SU-DHL-6 (cell line): ENCODE measurements around the gene GCNT1.

ENCODE experiments used
- EZH2phosphoT487 ChIP-seq: fragments of 200-600 bp; sonication (generic), shearing (Covaris generic); conservative IDR thresholded peaks from 2 replicates; pipeline ENCODE4 v1.6.1; 2018; ENCODE audit warnings: mild to moderate bottlenecking, antibody characterized with exemption, low read length, moderate library complexity, mixed read lengths
- TF ChIP-seq, protein P1 (sequence below): fragments of 200-600 bp; sonication (generic); IDR thresholded peaks from one replicate; pipeline ENCODE4 v1.5.1; 2017; ENCODE audit warnings: antibody characterized with exemption, mild to moderate bottlenecking, low read length, moderate library complexity; ENCODE audit not compliant: insufficient read depth, poor library complexity, severe bottlenecking

DNA sequence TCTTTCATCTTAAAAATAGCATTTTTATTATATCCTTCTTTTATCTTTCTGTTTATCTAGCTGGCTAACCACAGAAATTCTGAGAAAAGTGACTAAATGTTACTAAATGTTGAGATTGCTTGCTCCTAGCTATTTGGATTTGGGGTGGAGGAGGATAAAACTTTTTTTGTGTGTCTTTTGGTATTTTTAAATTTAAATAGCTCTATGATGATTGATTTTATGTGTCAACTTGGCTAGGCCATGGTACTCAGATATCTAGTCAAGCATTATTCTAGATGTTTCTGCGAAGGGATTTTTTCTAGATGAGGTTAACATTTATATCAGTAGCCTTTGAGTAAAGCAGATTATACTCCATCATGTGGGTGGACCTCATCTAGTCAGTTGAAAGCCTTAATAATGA, 75.0 kb downstream of the GCNT1 start:
- TF ChIP-seq, protein P1, sequence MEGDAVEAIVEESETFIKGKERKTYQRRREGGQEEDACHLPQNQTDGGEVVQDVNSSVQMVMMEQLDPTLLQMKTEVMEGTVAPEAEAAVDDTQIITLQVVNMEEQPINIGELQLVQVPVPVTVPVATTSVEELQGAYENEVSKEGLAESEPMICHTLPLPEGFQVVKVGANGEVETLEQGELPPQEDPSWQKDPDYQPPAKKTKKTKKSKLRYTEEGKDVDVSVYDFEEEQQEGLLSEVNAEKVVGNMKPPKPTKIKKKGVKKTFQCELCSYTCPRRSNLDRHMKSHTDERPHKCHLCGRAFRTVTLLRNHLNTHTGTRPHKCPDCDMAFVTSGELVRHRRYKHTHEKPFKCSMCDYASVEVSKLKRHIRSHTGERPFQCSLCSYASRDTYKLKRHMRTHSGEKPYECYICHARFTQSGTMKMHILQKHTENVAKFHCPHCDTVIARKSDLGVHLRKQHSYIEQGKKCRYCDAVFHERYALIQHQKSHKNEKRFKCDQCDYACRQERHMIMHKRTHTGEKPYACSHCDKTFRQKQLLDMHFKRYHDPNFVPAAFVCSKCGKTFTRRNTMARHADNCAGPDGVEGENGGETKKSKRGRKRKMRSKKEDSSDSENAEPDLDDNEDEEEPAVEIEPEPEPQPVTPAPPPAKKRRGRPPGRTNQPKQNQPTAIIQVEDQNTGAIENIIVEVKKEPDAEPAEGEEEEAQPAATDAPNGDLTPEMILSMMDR, result no peak
- no peak for TF ChIP-seq EZH2phosphoT487
